ENCODE measurements around the gene SLC34A3.

The SLC34A3 gene

GRCh38 chr9:137230705-137231371 is at the start of gene SLC34A3:
Gene SLC34A3, plus strand, starts transcription at chr9:137230901. Its CDS starts 802 bp downstream, at chr9:137231703.
- no peak for DNase-seq

GRCh38 chr9:137181680-137182079 is 49.0 kb upstream of the SLC34A3 start:
- no peak for DNase-seq

DNA sequence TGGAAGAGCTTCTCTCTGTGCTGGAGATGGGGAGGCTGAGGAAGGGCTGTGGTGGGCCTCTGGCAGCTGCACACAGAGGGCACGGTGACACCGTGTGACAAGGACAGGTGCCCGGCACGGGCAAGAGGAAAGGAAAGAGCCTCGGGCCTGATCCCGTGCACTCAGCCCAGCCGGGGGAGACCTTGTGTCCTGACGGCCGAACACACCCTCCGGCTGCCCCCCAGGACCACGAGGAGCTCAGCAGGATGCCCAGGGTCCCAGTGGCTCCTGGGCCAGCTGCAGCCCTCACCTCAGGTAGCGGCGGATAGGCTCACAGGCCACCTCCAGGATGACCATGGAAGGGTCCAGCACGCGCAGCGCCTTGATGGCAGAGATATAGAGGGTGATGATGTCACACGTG is 47.9 kb upstream of the SLC34A3 start:
- DNase-seq = no peak

DNA sequence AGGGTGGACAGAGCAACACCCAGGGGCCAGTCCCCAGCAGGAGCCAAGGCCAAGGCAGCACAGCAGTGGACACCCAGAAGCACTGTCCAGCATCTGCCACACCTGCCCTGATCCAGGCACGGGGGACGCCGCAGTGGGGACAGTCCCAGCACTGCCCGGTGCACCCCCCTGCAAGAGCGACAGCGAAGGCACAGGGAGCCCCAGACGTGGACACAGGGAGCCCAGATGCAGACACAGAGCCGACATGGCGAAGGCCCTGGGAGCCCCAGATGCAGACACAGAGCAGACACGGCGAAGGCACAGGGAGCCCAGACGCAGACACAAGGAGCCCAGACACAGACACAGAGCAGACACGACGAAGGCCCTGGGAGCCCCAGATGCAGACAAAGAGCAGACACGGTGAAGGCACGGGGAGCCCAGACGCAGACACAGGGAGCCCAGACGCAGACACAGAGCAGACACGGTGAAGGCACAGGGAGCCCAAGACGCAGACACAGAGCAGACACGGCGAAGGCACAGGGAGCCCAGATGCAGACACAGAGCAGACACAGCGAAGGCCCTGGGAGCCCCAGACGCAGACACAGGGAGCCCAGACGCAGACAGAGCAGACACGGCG is 46.6 kb upstream of the SLC34A3 start:
- DNase-seq = no peak

- DNase-seq = no peak
Measured at GRCh38 chr9:137184881-137185660, 45.6 kb upstream of the SLC34A3 start.

GRCh38 chr9:137185921-137186320 is 44.8 kb upstream of the SLC34A3 start:
- DNase-seq = no peak

DNA sequence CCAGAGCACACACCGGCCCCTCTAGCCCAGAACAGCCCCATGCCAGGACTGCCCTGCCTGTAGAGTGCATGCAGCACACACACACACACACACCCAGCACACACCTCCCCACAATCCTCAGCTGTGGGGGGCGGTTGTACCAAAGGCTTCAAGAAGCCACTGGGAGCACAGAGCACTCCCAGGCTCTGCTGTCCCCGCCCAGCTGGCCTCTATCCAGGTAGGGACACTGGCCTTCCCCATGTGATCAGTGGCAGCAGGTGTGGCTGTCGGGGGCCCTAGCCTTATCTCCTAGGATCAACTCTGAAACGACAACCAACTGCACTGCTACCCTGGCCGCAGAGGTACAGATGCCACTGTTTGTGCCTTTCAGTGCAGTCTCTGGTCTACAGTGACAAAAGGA is 44.3 kb upstream of the SLC34A3 start:
- no peak for DNase-seq

- no peak for DNase-seq
Measured at GRCh38 chr9:137187386-137187785, 43.3 kb upstream of the SLC34A3 start.

- DNase-seq = no peak
Measured at GRCh38 chr9:137188086-137188489, 42.6 kb upstream of the SLC34A3 start.

GRCh38 chr9:137188490-137189296 is 42.0 kb upstream of the SLC34A3 start, which contains the start of the genes ANAPC2 and SSNA1:
Gene ANAPC2, minus strand, starts transcription at chr9:137188560. Its CDS starts 28 bp downstream, at chr9:137188532.
Gene SSNA1, plus strand, starts transcription at chr9:137188676. Its CDS starts 51 bp downstream, at chr9:137188727.
- DNase-seq = peak; percentile 74

DNA sequence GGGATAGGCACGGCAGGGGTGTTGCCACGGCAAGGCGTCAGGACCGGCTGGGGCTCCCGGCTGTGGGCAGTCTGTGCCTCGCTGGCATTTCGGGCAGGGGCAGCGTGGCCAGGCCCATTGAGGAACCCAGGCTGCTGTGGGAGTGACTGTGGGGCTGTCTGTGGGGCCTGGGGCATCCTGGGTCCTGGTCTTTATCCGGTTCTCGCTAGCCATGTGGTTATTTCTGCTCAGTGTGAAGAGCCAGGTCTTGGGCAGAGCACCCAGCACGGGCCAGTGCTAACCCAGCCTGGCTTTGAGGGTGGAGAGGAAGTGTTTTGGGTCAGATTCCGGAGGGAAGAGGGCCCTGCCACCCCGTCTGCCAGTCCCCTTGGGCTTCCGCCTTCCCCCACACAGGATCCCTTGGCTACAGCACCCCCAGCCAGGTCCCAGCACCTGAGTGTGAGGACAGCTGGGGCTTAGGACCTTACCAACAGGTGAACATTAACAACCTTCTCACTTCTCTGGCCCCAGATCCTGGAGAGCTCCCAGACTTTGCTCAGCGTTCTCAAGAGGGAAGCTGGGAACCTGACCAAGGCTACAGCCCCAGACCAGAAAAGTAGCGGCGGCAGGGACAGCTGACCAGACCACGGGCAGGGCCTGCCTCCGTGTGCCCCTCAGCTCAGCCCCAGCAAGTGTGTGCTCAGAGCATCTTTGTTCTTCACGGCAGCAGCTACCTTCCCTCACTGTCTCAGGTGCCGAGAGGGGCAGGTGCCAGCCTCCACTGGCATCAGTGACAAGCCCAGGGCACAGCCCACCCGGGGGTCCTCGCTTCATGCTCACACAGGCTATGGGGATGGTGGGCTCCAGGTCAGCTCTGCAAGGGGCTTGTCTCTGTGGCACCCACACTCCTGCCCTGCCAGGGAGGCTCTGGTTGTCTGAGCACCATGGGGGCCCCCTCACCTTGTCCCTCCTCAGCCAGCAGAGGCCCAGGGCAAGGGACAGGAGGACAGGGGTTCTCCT is 41.1 kb upstream of the SLC34A3 start:
- DNase-seq = no peak

- no peak for DNase-seq
Measured at GRCh38 chr9:137190315-137190856, 40.3 kb upstream of the SLC34A3 start.

- no peak for DNase-seq
Measured at GRCh38 chr9:137191245-137191644, 39.5 kb upstream of the SLC34A3 start.

GRCh38 chr9:137191691-137192447 is 38.8 kb upstream of the SLC34A3 start:
- DNase-seq = no peak

- DNase-seq = no peak
Measured at GRCh38 chr9:137192448-137192780, 38.3 kb upstream of the SLC34A3 start.

DNA sequence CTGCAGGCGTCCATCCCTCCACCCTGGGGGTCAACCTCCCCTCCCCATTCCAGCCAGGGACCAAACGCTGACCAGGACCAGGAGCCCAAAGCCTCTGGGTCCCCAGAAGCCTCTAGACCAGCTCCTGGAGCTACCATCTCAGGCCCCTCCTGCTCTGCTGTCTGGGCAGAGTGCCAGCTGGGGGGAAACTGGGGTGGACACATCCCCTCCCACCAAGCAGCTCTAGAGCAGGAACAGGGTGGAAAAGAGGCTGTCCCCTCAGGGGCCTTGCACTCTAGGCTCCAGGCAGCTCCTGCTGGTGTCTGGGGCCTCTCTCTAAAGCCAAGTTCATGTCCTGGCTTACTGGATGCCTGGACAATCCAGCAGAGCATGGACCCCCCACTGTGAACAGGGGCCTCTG is 37.8 kb upstream of the SLC34A3 start:
- no peak for DNase-seq

- DNase-seq = no peak
Measured at GRCh38 chr9:137193771-137194170, 36.9 kb upstream of the SLC34A3 start.

GRCh38 chr9:137194388-137194787 is 36.3 kb upstream of the SLC34A3 start:
- no peak for DNase-seq

DNA sequence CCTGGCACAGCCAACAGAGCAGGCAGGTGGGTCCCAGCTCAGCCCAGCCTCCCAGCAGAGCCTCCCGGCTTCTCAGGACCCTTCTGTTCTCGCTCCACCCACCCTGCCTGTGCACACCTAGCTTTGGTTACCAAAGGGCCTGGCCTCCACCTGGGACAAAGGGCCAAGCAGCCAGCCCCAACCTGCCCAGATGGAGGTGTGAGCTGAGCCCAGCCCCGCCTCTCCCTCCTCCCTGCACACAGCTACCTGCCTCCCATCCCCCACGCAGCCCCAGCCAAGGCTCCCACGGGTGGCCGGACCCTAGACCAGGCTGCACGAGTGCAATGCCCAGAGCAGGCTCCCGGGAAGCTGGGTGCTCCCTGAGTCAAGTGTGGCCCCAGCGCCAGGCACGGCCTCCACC is 35.8 kb upstream of the SLC34A3 start:
- DNase-seq = peak; percentile 88

- DNase-seq = peak; percentile 86
Measured at GRCh38 chr9:137195525-137196220, 35.0 kb upstream of the SLC34A3 start.

Data from DMS79 (cell line).